ENCODE measurements around the gene C3. TPM values are rescaled to one million over a fixed set of nuclear protein-coding genes. Genes with fewer than 3 reads are reported as not detected.

Gene C3
- total and polyA plus RNA-seq, 2 experiments from 2014 or later, result 0.39 to 1.6 TPM

DNA sequence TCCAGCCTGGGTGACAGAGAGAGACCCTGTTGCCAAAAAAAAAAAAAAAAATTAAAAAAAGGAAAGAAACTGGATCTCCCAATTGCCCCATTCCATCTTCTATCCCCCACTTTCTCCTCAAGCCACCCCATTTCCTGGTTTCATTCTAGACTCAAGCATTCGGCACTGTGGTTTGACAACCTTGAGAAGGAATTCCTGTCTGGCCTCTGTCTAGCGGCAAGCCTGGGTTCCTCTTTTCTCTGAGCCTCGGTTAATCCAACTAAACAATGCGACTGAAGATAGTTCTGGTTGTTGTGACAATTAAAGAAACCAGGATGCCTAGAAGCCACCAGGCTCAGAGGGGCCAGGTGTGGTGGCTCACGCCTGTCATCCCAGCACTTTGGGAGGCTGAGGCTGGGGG is 3.3 kb upstream of the C3 start:
- DNase-seq (ENCODE audit: low read depth in 1 of 2, low spot score in 1 of 2), result peak in 1 of 2 donors; percentile 57
- Histone ChIP-seq H3K27ac (no peak overlapping the region), H3K9me3 (ENCODE audit: low read depth) (no peaks in the 10 kb centered on the region), H3K27me3 (no peaks in the 10 kb centered on the region), H3K4me1 (ENCODE audit: low read depth) (no peaks in the 10 kb centered on the region), H3K36me3 (no peaks in the 10 kb centered on the region), H3K4me3 (no peak overlapping the region)
- TF ChIP-seq, protein P1, sequence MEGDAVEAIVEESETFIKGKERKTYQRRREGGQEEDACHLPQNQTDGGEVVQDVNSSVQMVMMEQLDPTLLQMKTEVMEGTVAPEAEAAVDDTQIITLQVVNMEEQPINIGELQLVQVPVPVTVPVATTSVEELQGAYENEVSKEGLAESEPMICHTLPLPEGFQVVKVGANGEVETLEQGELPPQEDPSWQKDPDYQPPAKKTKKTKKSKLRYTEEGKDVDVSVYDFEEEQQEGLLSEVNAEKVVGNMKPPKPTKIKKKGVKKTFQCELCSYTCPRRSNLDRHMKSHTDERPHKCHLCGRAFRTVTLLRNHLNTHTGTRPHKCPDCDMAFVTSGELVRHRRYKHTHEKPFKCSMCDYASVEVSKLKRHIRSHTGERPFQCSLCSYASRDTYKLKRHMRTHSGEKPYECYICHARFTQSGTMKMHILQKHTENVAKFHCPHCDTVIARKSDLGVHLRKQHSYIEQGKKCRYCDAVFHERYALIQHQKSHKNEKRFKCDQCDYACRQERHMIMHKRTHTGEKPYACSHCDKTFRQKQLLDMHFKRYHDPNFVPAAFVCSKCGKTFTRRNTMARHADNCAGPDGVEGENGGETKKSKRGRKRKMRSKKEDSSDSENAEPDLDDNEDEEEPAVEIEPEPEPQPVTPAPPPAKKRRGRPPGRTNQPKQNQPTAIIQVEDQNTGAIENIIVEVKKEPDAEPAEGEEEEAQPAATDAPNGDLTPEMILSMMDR (IDR thresholded peaks at IDR 0.05; ENCODE audit: low read depth, low read length), result no peak

DNA sequence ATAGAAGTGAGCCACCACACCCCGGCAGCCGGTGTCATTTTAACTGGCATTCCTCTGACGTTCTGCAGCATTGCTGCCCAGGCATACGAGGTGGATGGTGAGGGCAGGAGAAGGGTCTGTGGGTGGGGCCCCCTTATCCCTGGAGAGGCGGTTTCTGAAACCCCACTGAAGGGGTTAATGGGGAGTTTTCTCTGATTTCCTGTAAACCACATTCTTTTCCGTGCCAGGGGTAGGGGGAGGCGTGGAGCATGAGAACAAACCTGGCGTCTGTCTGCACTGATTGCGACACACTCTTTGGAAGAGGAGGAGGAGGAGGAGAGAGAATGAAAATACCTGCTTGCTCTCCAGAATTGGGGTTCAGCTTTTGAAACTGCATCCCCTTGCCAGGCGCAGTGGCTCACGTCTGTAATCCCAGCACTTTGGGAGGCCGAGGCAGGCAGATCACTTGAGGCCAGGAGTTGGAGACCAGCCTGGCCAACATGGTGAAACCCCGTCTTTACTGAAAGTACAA is 2.7 kb upstream of the C3 start:
- Histone ChIP-seq H3K9me3 (ENCODE audit: low read depth) (no peaks in the 10 kb centered on the region), H3K4me1 (ENCODE audit: low read depth) (no peaks in the 10 kb centered on the region), H3K27ac (no peak overlapping the region), H3K4me3 (no peak overlapping the region), H3K27me3 (no peaks in the 10 kb centered on the region), H3K36me3 (no peaks in the 10 kb centered on the region)
- peak in 1 of 2 donors; percentile 87 for DNase-seq (ENCODE audit: low read depth in 1 of 2, low spot score in 1 of 2)
- TF ChIP-seq, protein P1 (IDR thresholded peaks at IDR 0.05; ENCODE audit: low read depth, low read length), result no peak

DNA sequence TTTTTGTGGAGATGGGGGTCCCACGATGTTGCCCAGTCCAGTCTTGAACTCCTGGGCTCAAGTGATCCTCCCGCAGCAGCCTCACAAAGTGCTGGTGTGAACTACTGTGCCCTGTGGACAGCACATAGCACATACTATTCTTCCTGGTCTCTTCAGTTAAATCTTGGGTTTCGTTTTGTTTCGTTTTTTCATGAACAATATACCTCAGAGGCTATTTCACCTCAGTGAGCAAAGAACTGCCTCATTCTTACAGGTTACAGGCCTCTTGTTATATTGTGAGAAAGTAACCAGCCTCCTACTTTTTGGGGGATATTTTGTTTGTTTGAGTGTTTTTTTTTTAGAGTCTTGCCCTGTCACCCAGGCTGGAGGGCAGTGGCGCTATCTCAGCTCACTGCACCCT is 1.3 kb upstream of the C3 start:
- TF ChIP-seq, protein P1 (IDR thresholded peaks at IDR 0.05; ENCODE audit: low read depth, low read length), result no peak
- DNase-seq (ENCODE audit: low read depth in 1 of 2, low spot score in 1 of 2), result no peak
- H3K4me1 ChIP-seq (ENCODE audit: low read depth), result no peaks in the 10 kb centered on the region
- no peaks in the 10 kb centered on the region for H3K27me3 ChIP-seq
- no peaks in the 10 kb centered on the region for H3K36me3 ChIP-seq
- no peak overlapping the region for H3K4me3 ChIP-seq
- no peaks in the 10 kb centered on the region for H3K9me3 ChIP-seq (ENCODE audit: low read depth)
- H3K27ac ChIP-seq, result no peak overlapping the region

DNA sequence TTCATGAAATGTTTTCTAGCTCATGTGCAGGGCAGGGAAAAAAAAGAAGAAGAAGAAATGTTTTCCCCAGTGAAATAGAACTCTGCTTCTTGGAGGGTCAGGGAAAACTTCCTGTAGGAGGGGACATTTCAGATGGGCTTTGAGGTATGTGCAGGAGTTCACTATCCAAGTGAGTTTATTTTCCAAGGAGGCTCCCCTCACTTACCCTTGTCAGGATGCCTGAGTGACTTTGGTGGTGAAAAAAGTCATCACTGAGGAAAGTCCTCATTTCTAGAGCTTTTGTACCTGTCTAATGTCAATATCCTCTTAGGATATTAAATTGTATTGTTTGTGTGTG is 656 bp upstream of the C3 start:
- TF ChIP-seq, protein P1 (IDR thresholded peaks at IDR 0.05; ENCODE audit: low read depth, low read length), result no peak
- no peak for DNase-seq (ENCODE audit: low read depth in 1 of 2, low spot score in 1 of 2)

DNA sequence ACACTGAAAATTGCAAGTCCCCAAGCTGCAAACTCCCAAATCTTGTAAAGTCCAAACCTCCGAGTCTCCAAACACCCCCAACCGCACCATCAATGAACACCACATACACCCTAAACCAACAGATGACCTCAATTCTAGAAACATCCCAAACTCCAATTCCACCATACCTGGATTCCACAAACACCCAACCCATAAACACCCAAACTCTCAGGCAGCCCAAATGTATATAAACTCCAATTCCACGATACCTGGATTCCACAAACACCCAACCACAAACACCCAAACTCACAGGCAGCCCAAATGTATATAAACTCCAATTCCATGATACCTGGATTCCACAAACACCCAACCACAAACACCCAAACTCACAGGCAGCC is 470 bp downstream of the C3 start:
- DNase-seq (ENCODE audit: low read depth in 1 of 2, low spot score in 1 of 2), result no peak
- Histone ChIP-seq H3K36me3 (no peaks in the 10 kb centered on the region), H3K4me3 (no peak overlapping the region), H3K9me3 (ENCODE audit: low read depth) (no peaks in the 10 kb centered on the region), H3K27me3 (no peaks in the 10 kb centered on the region), H3K27ac (no peak overlapping the region), H3K4me1 (ENCODE audit: low read depth) (no peaks in the 10 kb centered on the region)
- TF ChIP-seq, protein P1 (IDR thresholded peaks at IDR 0.05; ENCODE audit: low read depth, low read length), result no peak

More for the DNA sequence above, 656 bp upstream of the C3 start:
- Histone ChIP-seq H3K4me3 (no peak overlapping the region), H3K27me3 (no peaks in the 10 kb centered on the region), H3K36me3 (no peaks in the 10 kb centered on the region), H3K4me1 (ENCODE audit: low read depth) (no peaks in the 10 kb centered on the region), H3K9me3 (ENCODE audit: low read depth) (no peaks in the 10 kb centered on the region), H3K27ac (no peak overlapping the region)

DNA sequence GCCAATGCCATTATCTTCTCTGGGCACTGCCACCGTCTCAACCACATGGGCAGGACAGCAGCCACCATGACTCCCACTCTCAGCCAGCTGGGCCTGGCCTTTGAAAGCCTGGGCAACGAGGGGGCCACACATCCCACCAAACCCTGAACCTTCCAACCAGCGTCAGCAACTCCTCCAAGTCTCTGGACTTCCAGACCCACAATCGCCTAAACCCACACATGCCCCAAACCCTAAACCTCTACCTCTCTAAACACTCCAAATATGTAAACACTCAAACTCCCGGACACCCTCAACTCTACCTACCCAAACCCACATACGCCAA is 949 bp downstream of the C3 start:
- no peak for DNase-seq (ENCODE audit: low read depth in 1 of 2, low spot score in 1 of 2)
- Histone ChIP-seq H3K4me1 (ENCODE audit: low read depth) (no peaks in the 10 kb centered on the region), H3K36me3 (no peaks in the 10 kb centered on the region), H3K4me3 (no peak overlapping the region), H3K27me3 (no peaks in the 10 kb centered on the region), H3K27ac (no peak overlapping the region), H3K9me3 (ENCODE audit: low read depth) (no peaks in the 10 kb centered on the region)
- TF ChIP-seq, protein P1 (IDR thresholded peaks at IDR 0.05; ENCODE audit: low read depth, low read length), result no peak

Measured in cardiac muscle cell (in vitro differentiated cells and primary cell).